ENCODE results near the gene UTF1. TPM values are rescaled to one million over a fixed set of nuclear protein-coding genes. Genes with fewer than 3 reads are reported as not detected.
A peak's percentile ranks its signal among the peaks of the same experiment; 100 is the strongest.

UTF1 gene
- total RNA-seq, 2 donors from 2014 or later = not detected

GRCh38 chr10:133224756-133225372, 5.2 kb upstream of the UTF1 start:
- Histone ChIP-seq H3K4me3 (peak overlapping the region in 1 of 2 donors; percentile 28), H3K36me3 (no peaks in the 10 kb centered on the region), H3K9me3 (no peaks in the 10 kb centered on the region), H3K27me3 (peaks cover 0 to 10% of the 10 kb centered on the region in 2 donors), H3K27ac (no peak overlapping the region), H3K4me1 (peaks cover 0 to 5% of the 10 kb centered on the region in 2 donors)
- TF ChIP-seq CTCF (IDR thresholded peaks at IDR 0.05) = no peak
- DNase-seq (ENCODE audit: low spot score) = no peak

GRCh38 chr10:133225707-133226191, 4.3 kb upstream of the UTF1 start:
- Histone ChIP-seq H3K27ac (no peak overlapping the region), H3K27me3 (peaks cover 0 to 14% of the 10 kb centered on the region in 2 donors), H3K9me3 (no peaks in the 10 kb centered on the region), H3K4me3 (no peak overlapping the region), H3K36me3 (no peaks in the 10 kb centered on the region), H3K4me1 (peaks cover 0 to 7% of the 10 kb centered on the region in 2 donors)
- DNase-seq (ENCODE audit: low spot score) = no peak
- no peak for TF ChIP-seq CTCF (IDR thresholded peaks at IDR 0.05)

GRCh38 chr10:133226251-133226808, 3.7 kb upstream of the UTF1 start:
- no peak overlapping the region for H3K27ac ChIP-seq
- no peak for DNase-seq (ENCODE audit: low spot score)
- H3K4me1 ChIP-seq = peaks cover 0 to 7% of the 10 kb centered on the region in 2 donors
- peaks cover 0 to 15% of the 10 kb centered on the region in 2 donors for H3K27me3 ChIP-seq
- no peaks in the 10 kb centered on the region for H3K36me3 ChIP-seq
- TF ChIP-seq CTCF (IDR thresholded peaks at IDR 0.05) = no peak
- no peaks in the 10 kb centered on the region for H3K9me3 ChIP-seq
- no peak overlapping the region for H3K4me3 ChIP-seq

GRCh38 chr10:133227256-133227655, 2.8 kb upstream of the UTF1 start:
- H3K27me3 ChIP-seq = peaks cover 0 to 15% of the 10 kb centered on the region in 2 donors
- no peak for DNase-seq (ENCODE audit: low spot score)
- peaks cover 0 to 7% of the 10 kb centered on the region in 2 donors for H3K4me1 ChIP-seq
- no peak overlapping the region for H3K4me3 ChIP-seq
- no peaks in the 10 kb centered on the region for H3K9me3 ChIP-seq
- H3K27ac ChIP-seq = no peak overlapping the region
- no peaks in the 10 kb centered on the region for H3K36me3 ChIP-seq
- TF ChIP-seq CTCF (IDR thresholded peaks at IDR 0.05) = no peak

GRCh38 chr10:133229265-133230043, 563 bp upstream of the UTF1 start:
- Histone ChIP-seq H3K36me3 (no peaks in the 10 kb centered on the region), H3K4me3 (no peak overlapping the region), H3K4me1 (peaks cover 0 to 7% of the 10 kb centered on the region in 2 donors), H3K9me3 (no peaks in the 10 kb centered on the region), H3K27ac (no peak overlapping the region), H3K27me3 (peaks cover 0 to 15% of the 10 kb centered on the region in 2 donors)
- no peak for DNase-seq (ENCODE audit: low spot score)
- TF ChIP-seq CTCF (IDR thresholded peaks at IDR 0.05) = no peak
